Breast epithelium (tissue), 4 donors: ENCODE results near the gene LSM2. TPM values are rescaled to one million over a fixed set of nuclear protein-coding genes. Genes with fewer than 3 reads are reported as not detected.
"Not testable (repeated sequence)": the region's sequence is repeated elsewhere in the genome, so short reads cannot be mapped to it uniquely, and the experiment has no call there.

Experiments used
- DNase-seq, 2 donors: peaks; one replicate each; pipeline ENCODE4 v3.0.0-alpha.2; 2019; ENCODE audit warnings: low spot score in 2 of 2
- H3K27ac ChIP-seq, 2 donors: fragments of 200-600 bp; sonication (generic) in 1 of 2; one replicate each; pipeline ENCODE4 v1.5.1; 2016 to 2019; ENCODE audit warnings: mild to moderate bottlenecking in 1 of 2
- H3K27me3 ChIP-seq, 2 donors: fragments of 200-600 bp; sonication (generic) in 1 of 2; one replicate each; pipeline versions ENCODE4 v1.5.1 to v1.6.0; 2017 to 2019; ENCODE audit warnings: control low read depth in 1 of 2, mild to moderate bottlenecking in 1 of 2
- H3K36me3 ChIP-seq: fragments of 200-600 bp; one replicate; pipeline ENCODE4 v1.5.1; 2019
- H3K4me1 ChIP-seq, 2 donors: fragments of 200-600 bp; sonication (generic); one replicate each; pipeline ENCODE4 v1.5.1; 2016 to 2019; ENCODE audit warnings: control low read depth in 1 of 2
- H3K4me3 ChIP-seq, 3 donors: fragments of 200-600 bp; sonication (generic); 1 replicate in 2 of 3; 2 replicates in 1 of 3; pipeline ENCODE4 v1.5.1; 2016 to 2019; ENCODE audit warnings: mild to moderate bottlenecking in 3 of 3, moderate library complexity in 2 of 3
- H3K9me3 ChIP-seq, 2 donors: fragments of 200-600 bp; sonication (generic) in 1 of 2; one replicate each; pipeline ENCODE4 v1.5.1; 2016 to 2019; ENCODE audit warnings: control low read depth in 1 of 2
- POLR2A ChIP-seq: fragments of 450-650 bp; IDR thresholded peaks from one replicate; pipeline ENCODE4 v1.6.1; 2016; ENCODE audit warnings: antibody characterized with exemption, mild to moderate bottlenecking, moderate library complexity
- POLR2AphosphoS5 ChIP-seq, 3 donors: sonication (generic); formaldehyde crosslinking; IDR thresholded peaks; one replicate each; pipeline ENCODE4 v1.6.1; 2017; ENCODE audit warnings: antibody characterized with exemption in 3 of 3
- intact Hi-C: fragments of 100-400 bp; cut with DNase I; formaldehyde crosslinking; loops from one replicate; pipeline ENCODE4 v1.15.1; 2023; ENCODE audit warnings: low total_unique reads
- total RNA-seq, 3 donors: library from RNA; depleted of rRNA; stranded (reverse); fragments of >200 nt; gene quantifications; one replicate each; pipeline ENCODE4 v1.1.0, GENCODE V29; 2016
- TF ChIP-seq, protein P1 (sequence below), 3 donors: fragments of 450-650 bp; IDR thresholded peaks; one replicate each; pipeline ENCODE4 v1.5.1; 2016 to 2017; ENCODE audit warnings: antibody characterized with exemption in 3 of 3, mild to moderate bottlenecking in 3 of 3, moderate library complexity in 3 of 3

The LSM2 gene
- 10 to 100 TPM; 28.7 to 39.7 (median 32.6) TPM for total RNA-seq

DNA sequence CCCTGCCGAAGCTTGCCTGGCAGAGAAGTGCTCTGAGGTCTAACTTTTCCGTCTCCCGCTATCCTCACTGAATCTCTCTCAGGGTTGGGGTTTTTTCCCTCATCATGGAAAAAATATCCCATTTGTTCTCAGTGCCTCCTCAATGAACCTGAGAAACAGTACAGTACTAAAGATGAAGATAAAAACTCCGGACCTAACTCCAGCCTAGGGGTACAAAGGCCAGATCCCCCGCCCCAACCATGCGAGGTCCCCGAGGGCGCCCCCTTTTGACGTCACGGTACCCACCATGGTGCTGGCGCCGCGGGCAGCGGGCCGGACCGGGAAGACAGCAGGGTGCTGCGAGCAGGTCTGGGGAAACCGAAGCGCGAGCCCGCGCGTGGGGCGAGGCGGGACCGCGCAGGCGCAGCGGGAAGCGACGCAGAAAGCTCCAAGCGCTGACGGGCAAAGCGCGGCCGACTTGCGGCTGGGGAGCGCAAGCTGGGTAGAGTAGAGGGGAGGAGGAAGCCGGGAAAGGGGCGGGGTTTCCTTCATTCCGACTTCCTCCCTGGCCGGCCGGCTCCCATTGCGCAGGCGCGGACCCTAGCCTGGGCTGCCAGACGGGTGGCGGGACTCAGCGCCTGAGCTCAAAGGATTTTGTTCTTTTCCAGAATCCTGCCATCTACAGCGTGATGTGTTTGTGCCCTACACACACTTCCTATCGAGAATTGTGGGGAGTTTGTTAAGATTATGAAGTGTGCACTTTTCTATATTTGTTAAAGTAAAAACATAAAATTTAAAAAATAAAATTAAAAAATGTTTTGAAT, at the start of gene LSM2:
LSM2 (minus strand) TSS at position 497 of the 803 bp plus-strand sequence; CDS start at position 288, 209 bp downstream.
- no peaks in the 10 kb centered on the region for H3K27me3 ChIP-seq
- peak within 1 kb of the TSS; percentile 60 to 92 (median 71) for H3K4me3 ChIP-seq
- H3K27ac ChIP-seq = peak within 1 kb of the TSS; percentile 95 to 98
- H3K9me3 ChIP-seq = no peaks in the 10 kb centered on the region
- peaks cover 0 to 10% of the 10 kb centered on the region in 2 donors for H3K4me1 ChIP-seq
- H3K36me3 ChIP-seq = no peaks in the 10 kb centered on the region
- DNase-seq = peak; percentile 96 to 97
- TF ChIP-seq, protein P1, sequence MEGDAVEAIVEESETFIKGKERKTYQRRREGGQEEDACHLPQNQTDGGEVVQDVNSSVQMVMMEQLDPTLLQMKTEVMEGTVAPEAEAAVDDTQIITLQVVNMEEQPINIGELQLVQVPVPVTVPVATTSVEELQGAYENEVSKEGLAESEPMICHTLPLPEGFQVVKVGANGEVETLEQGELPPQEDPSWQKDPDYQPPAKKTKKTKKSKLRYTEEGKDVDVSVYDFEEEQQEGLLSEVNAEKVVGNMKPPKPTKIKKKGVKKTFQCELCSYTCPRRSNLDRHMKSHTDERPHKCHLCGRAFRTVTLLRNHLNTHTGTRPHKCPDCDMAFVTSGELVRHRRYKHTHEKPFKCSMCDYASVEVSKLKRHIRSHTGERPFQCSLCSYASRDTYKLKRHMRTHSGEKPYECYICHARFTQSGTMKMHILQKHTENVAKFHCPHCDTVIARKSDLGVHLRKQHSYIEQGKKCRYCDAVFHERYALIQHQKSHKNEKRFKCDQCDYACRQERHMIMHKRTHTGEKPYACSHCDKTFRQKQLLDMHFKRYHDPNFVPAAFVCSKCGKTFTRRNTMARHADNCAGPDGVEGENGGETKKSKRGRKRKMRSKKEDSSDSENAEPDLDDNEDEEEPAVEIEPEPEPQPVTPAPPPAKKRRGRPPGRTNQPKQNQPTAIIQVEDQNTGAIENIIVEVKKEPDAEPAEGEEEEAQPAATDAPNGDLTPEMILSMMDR (IDR thresholded peaks at IDR 0.05) = peak in 2 of 3 donors; percentile 7 to 23
- TF ChIP-seq POLR2AphosphoS5 (IDR thresholded peaks at IDR 0.05) (peak; percentile 88 to 90 (median 89)), POLR2A (peak; percentile 45)
- intact Hi-C loops = no loop called here

DNA sequence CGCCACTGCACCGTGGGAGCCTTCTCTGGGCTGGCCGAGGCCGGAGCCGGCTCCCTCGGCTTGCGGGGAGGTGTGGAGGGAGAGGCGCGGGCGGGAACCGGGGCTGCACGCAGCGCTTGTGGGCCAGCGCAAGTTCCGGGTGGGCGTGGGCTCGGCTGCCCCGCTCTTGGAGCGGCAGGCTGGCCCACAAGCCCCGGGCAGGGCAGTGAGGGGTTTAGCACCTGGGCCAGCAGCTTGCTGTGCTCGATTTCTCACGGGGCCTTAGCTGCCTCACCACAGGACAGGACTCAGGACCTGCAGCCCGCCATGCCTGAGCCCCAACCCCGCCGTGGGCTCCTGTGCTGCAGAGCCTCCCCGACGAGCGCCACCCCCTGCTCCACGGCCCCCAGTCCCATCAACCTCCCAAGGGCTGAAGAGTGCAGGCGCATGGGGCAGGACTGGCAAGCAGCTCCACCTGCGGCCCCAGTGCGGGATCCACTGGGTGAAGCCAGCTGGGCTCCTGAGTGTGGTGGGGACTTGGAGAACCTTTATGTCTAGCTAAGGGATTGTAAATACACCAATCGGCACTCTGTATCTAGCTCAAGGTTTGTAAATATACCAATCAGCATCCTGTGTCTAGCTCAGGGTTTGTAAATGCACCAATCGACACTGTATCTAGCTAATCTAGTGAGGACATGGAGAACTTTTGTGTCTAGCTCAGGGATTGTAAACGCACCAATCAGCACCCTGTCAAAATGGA, 45.4 kb upstream of the LSM2 start:
- H3K36me3 ChIP-seq, DNase-seq, H3K9me3 ChIP-seq, H3K4me1 ChIP-seq, H3K27me3 ChIP-seq, H3K4me3 ChIP-seq, H3K27ac ChIP-seq, intact Hi-C loops: not testable (repeated sequence)

DNA sequence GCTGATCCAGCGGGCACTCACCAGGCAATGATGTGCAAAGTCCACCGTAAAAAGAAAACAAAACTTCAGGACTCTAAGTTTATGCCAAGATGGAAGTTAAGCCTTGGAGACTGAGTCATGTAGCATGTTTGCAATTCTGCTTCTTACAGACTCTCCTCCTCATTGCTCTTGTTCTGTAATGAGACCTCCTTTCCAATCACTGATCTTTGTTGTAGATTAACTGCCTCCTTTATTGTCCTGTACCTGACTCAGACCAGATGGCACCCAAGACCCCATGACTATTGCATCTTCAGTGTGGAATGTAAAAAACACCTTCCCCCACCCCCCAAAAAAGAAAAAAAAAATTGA, 44.7 kb upstream of the LSM2 start:
- no peak overlapping the region for H3K4me3 ChIP-seq
- intact Hi-C loops = no loop called here
- H3K4me1 ChIP-seq = no peaks in the 10 kb centered on the region
- H3K27me3 ChIP-seq = no peaks in the 10 kb centered on the region
- no peaks in the 10 kb centered on the region for H3K36me3 ChIP-seq
- TF ChIP-seq, protein P1 (IDR thresholded peaks at IDR 0.05) = no peak
- TF ChIP-seq POLR2A (no peak), POLR2AphosphoS5 (IDR thresholded peaks at IDR 0.05) (no peak)
- no peaks in the 10 kb centered on the region for H3K9me3 ChIP-seq
- no peak for DNase-seq
- no peak overlapping the region for H3K27ac ChIP-seq

DNA sequence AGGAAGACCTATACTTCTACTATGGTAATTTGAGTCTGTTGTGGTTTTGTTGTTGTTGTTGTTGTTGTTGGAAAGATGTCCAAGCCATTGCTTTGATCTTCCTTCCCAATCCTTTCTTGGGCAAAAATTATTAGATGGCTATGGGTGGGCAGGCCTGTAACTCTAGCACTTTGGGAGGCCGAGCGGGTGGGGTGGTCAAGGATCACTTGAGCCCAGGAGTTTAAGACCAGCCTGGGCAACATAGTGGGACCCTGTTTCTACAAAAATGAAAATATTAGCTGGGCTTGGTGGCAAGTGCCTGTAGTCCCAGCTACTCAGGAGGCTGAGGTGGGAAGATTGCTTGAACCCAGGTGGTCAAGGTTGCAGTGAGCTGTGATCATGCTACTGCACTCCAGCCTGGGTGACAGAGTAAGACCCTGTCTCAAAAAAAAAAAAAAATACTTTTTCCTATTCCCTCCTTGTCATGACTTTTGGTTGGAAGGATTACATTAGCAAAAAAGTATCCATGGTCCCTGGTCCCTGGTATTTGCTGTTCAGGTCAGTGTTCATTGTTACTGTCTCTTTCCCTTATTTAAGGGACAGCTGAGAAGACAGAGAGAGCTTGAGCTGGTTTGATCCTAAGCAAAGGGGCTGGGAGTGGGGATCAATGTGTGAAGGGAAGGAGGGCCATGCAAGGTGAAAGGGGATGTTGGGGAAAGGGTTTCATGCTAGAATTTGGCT, 44.2 kb upstream of the LSM2 start:
- Histone ChIP-seq H3K9me3 (no peaks in the 10 kb centered on the region), H3K4me1 (no peaks in the 10 kb centered on the region), H3K4me3 (no peak overlapping the region), H3K27ac (no peak overlapping the region), H3K27me3 (no peaks in the 10 kb centered on the region), H3K36me3 (no peaks in the 10 kb centered on the region)
- no peak for DNase-seq
- TF ChIP-seq, protein P1 (IDR thresholded peaks at IDR 0.05) = no peak
- TF ChIP-seq POLR2AphosphoS5 (IDR thresholded peaks at IDR 0.05) (no peak), POLR2A (no peak)
- intact Hi-C loops = no loop called here

DNA sequence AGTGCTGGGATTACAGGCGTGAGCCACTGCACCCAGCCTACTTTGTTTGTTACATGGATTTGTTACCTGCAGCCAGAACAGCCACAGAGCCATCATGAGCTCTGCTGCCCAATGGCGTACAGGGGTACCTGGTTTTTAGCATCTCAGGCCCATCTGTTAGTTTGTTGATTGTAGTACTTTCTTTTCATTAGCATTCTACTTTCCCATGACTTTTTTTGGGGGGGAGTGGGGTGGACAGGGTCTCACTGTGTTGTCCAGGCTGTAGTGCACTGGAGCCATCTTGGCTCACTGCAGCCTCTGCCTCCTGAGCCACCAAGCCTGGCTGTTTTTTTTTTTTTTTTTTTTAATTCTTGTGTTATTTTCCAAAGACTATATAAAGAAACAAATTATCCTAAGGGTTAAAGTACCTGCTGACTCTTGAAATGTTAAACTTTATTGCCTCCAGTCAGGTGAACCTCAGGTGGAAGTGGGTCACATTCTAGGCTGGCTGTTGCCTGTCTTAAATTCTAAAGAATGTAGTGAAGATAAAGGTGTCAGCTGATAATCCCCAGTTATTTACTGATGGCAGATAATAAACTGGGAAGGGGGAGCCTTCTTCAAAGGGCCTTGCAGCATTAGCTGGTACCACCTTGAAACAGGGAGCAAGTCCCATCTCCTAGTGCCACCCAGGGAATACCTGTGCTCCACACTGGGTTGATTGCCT, 40.7 kb upstream of the LSM2 start:
- Histone ChIP-seq H3K27ac (no peak overlapping the region), H3K27me3 (no peaks in the 10 kb centered on the region), H3K9me3 (no peaks in the 10 kb centered on the region), H3K36me3 (no peaks in the 10 kb centered on the region), H3K4me3 (no peak overlapping the region), H3K4me1 (no peaks in the 10 kb centered on the region)
- TF ChIP-seq POLR2AphosphoS5 (IDR thresholded peaks at IDR 0.05) (no peak), POLR2A (no peak)
- TF ChIP-seq, protein P1 (IDR thresholded peaks at IDR 0.05) = no peak
- no peak for DNase-seq
- intact Hi-C loops = no loop called here
